Prostate gland (tissue), 2 donors: ENCODE measurements around the gene EI24. TPM values are rescaled to one million over a fixed set of nuclear protein-coding genes. Genes with fewer than 3 reads are reported as not detected.

Experiments
- DNase-seq: peaks from one replicate; pipeline ENCODE4 v3.0.0-alpha.2; 2019; ENCODE audit warnings: low spot score
- H3K27ac ChIP-seq, 2 donors: fragments of 200-600 bp; sonication (generic); 2 replicates each; pipeline ENCODE4 v1.5.1; 2017 to 2019
- H3K27me3 ChIP-seq: fragments of 200-600 bp; sonication (generic); replicated peaks from 2 replicates; pipeline ENCODE4 v1.5.1; 2019; ENCODE audit not compliant: insufficient read depth
- H3K36me3 ChIP-seq, 2 donors: fragments of 200-600 bp; sonication (generic); 1 replicate in 1 of 2; 2 replicates in 1 of 2; pipeline versions ENCODE4 v1.5.1 to v1.8.1; 2017 to 2019
- H3K4me1 ChIP-seq: fragments of 200-600 bp; sonication (generic); replicated peaks from 2 replicates; pipeline ENCODE4 v1.5.1; 2019
- H3K4me3 ChIP-seq, 2 donors: fragments of 200-600 bp; sonication (generic); 2 replicates each; pipeline ENCODE4 v1.5.1; 2017 to 2019
- H3K9me3 ChIP-seq: fragments of 200-600 bp; sonication (generic); 2 replicates; pipeline ENCODE4 v1.5.1; 2017
- CTCF ChIP-seq, 4 experiments: fragments of 200-600 bp in 2 of 4; fragments of 450-650 bp in 2 of 4; sonication (generic) in 2 of 4; IDR thresholded peaks; 1 replicate in 3 of 4; 2 replicates in 1 of 4; pipeline ENCODE4 v1.5.1; 2016 to 2019; ENCODE audit warnings: antibody characterized with exemption in 4 of 4, mild to moderate bottlenecking in 2 of 4, moderate library complexity in 2 of 4
- POLR2A ChIP-seq: fragments of 450-650 bp; IDR thresholded peaks from one replicate; pipeline ENCODE4 v1.6.1; 2016; ENCODE audit warnings: antibody characterized with exemption, mild to moderate bottlenecking
- POLR2AphosphoS5 ChIP-seq: sonication (generic); formaldehyde crosslinking; IDR thresholded peaks from one replicate; pipeline ENCODE4 v1.6.1; 2017; ENCODE audit warnings: antibody characterized with exemption
- WGBS: methylation state at CpG from one replicate; pipeline ENCODE4 v1.1.5; 2018; 5-methylcytosine and 5-hydroxymethylcytosine counted together
- intact Hi-C: fragments of 100-400 bp; cut with DNase I; formaldehyde crosslinking; loops from one replicate; pipeline ENCODE4 v1.14.2; 2022
- total RNA-seq, 2 donors: library from RNA; depleted of rRNA; stranded (reverse); fragments of >200 nt; gene quantifications; one replicate each; pipeline ENCODE4 v1.1.0, GENCODE V29; 2016

Gene EI24
- 100 to 1,000 TPM in 1 of 2 donors, 10 to 100 TPM in 1; 41.4 to 118 TPM for total RNA-seq

- peak; percentile 85 for DNase-seq
- 1% methylated on average over 71 of the region's 83 CpGs for WGBS
- Histone ChIP-seq H3K27me3 (no peaks in the 10 kb centered on the region), H3K4me1 (peaks cover 2% of the 10 kb centered on the region), H3K4me3 (peak within 1 kb of the TSS; percentile 73 to 91), H3K9me3 (no peaks in the 10 kb centered on the region), H3K27ac (peak within 1 kb of the TSS; percentile 73 to 81), H3K36me3 (no peaks in the 10 kb centered on the region)
- intact Hi-C loops = no loop called here
- peak in 3 of 4 experiments; percentile 35 to 75 (median 65) for TF ChIP-seq CTCF (IDR thresholded peaks at IDR 0.05)
- peak; percentile 63 for TF ChIP-seq POLR2A
- TF ChIP-seq POLR2AphosphoS5 = peak; percentile 69
Observed at GRCh38 chr11:125568970-125569914, at the start of gene EI24. EI24 (plus strand) TSS chr11:125569477; CDS start chr11:125572528, 3,051 bp downstream.

GRCh38 chr11:125519860-125520834, 49.1 kb upstream of the EI24 start:
- H3K36me3 ChIP-seq = no peaks in the 10 kb centered on the region
- intact Hi-C loops = no loop called here
- TF ChIP-seq CTCF (IDR thresholded peaks at IDR 0.05) = no peak
- H3K27me3 ChIP-seq = no peaks in the 10 kb centered on the region
- 89% methylated on average over 2 of the region's 2 CpGs for WGBS
- no peaks in the 10 kb centered on the region for H3K4me1 ChIP-seq
- no peak overlapping the region for H3K4me3 ChIP-seq
- DNase-seq = no peak
- H3K27ac ChIP-seq = no peak overlapping the region
- H3K9me3 ChIP-seq = no peaks in the 10 kb centered on the region

GRCh38 chr11:125525303-125525702, 44.0 kb upstream of the EI24 start:
- 71% methylated on average over 5 of the region's 5 CpGs for WGBS
- no peaks in the 10 kb centered on the region for H3K36me3 ChIP-seq

GRCh38 chr11:125532668-125533067, 36.6 kb upstream of the EI24 start:
- WGBS = 58% methylated on average over 3 of the region's 3 CpGs
- Histone ChIP-seq H3K4me1 (no peaks in the 10 kb centered on the region), H3K4me3 (no peak overlapping the region), H3K27ac (no peak overlapping the region), H3K27me3 (no peaks in the 10 kb centered on the region), H3K9me3 (no peaks in the 10 kb centered on the region), H3K36me3 (no peaks in the 10 kb centered on the region)
- TF ChIP-seq POLR2AphosphoS5 (no peak), CTCF (IDR thresholded peaks at IDR 0.05) (no peak), POLR2A (no peak)
- intact Hi-C loops = no loop called here
- no peak for DNase-seq

More at GRCh38 chr11:125525303-125525702, 44.0 kb upstream of the EI24 start:
- H3K27ac ChIP-seq = no peak overlapping the region
- no peaks in the 10 kb centered on the region for H3K4me1 ChIP-seq
- intact Hi-C loops = no loop called here
- H3K9me3 ChIP-seq = no peaks in the 10 kb centered on the region
- H3K4me3 ChIP-seq = no peak overlapping the region
- no peaks in the 10 kb centered on the region for H3K27me3 ChIP-seq
- DNase-seq = no peak
- no peak for TF ChIP-seq CTCF (IDR thresholded peaks at IDR 0.05)
- TF ChIP-seq POLR2A = no peak
- TF ChIP-seq POLR2AphosphoS5 = no peak
